GM21447 (cell line): Measurements from ENCODE around the gene ALG12.

Experiments
- ATAC-seq: cut with Tn5 transposase; IDR thresholded peaks from one replicate; pipeline ENCODE4 v1.9.1; 2021; ENCODE audit not compliant: unreplicated experiment

Gene ALG12

DNA sequence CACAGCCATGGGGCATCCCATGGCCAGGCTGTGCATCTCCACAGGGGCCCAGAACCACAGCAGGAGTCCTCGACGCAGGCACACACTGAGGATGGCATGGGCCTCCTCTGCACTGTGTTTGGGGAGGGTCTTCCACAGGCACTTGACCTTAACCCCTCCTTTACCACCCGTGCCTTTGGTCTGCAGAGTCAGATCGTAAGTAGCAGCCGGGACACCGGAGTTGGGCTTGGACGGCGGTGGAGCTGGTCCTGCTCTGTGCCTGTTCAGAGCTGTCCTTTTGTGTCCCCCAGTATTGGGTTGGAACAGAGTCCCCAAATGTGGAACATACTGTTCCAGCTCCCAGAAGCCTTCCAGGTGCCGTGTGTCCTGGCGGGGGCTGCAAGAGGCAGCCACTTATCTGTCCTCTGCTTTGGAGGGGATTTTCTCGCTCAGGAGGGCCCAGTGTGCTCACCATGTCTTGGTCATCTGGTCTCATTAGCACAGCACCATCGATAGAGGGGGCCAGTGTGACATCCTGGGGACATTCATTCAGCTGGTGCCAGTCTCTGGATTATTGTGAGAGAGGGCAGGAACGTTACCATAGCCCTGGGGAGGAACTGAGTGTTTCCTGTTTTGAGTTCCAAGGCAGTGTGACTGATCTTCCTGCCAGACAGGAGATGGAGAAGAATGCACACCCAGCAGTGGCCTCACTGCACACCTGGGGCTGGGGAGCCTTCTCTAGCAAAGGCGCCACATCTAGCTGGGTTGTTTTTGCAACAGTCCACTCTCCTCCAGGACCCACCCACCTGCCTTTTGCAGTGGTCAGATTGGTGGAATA lies 12.6 kb upstream of the ALG12 start:
- peak; percentile 49 for ATAC-seq

DNA sequence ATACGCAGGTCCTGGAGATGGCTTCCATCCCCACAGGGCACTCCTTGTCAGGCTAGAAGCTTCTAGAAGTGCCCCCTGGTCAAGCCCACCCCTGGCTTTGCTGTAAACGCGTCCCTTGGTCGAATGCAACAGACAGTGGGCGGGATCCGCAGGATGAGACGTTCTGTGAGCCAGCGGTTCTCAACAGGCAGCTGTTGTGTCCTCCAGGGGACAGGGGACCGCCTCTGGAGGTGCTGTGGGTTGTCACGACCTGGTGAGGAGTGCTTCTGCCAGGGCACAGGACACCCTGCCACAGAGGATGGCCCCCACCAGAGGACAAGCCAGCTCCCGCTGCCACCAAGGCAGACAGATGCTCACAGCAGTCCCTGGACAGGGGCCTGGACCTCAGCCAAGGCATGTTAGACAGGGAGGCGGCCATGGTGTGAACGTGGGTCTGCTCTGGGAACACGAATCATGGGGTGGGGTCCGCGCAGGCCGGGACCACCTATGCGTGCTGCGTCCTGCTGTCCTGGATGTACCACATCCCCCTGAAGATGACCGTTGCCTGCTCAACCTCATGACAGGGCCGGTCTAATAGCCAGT lies 11.8 kb upstream of the ALG12 start:
- ATAC-seq, result no peak

DNA sequence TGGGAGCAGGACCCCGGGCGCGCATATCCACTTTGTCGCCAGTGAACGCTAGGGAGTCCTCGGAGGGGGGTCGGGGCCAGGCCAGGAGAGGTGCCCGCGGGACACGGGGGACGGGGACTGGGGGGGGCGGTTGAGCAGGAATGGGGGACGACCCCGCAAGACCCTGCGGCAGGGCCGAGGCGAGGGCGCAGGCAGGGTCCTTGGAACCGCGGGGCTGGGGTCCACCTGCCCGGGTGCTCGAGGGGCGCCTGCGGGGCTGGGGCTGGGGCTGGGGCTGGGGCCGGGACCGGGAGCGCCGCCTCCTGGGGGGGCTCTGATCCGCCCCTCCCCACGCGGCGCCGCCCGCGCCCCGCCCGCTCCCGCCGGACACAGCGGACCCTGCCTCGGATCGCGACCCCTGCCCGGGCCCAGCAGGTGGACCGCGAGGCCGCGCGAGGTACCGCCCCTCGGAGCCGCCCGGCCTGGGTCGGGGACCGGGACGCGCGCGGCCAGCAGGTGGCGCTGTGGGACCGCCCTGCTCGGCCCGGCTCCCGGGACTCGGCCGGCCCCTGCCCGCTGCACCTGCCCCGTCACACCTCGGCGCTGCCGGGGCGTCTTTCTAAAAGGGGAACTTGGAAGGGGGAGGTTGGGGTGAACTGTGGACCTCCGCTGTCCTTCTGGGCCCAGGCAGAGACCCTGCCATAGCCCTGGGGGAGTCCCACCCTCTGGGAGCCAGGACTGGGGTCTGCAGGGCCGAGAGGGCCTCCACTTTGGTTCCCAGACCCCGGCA lies 11.2 kb upstream of the ALG12 start:
- ATAC-seq, result no peak

DNA sequence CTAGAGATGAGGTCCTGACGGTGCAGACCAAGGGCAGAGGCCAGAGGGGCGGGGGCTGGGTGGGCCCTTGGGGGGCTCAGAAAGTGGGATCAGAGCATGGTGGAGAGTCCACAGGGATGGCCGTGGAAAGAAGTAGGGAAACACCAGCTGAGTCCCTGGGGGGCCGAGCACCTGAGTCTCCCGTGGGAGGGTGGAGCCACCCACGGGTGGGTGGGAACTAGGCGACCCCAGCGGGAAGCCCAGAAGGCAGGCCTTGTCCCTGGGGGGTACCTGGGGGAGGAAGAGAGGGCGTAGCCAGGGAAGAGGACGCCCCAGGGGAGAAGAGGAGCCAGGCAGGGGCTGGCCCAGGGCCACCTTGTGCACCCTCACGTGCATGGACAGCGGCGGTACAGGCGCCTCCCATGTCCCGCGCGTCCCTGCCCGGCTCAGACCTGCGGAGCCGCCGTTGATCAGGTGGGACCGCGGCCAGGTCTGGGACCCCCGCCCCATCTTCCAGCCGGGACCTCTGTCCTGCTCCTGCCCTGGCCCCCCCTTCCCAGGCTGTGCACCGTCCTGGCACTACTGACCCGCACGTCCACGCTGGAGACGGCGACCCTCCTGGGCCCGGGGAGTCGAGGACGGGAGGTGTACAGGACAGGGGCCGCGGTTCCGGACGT lies 10.4 kb upstream of the ALG12 start:
- no peak for ATAC-seq

DNA sequence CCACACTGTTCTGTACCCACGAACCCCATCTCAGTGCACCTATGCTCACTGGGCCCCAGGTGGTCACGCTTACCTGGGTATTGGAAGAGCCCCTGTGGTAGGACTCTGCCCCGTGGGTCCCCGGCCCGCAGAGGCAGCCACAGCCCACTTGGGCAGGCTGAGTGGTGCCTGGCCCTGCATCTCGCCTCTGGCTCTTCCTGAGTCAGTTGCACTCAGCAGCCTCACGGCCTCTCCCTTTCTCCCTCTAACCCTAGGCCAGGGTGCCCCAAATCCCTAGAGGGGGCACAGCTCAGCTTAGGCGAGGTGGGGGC lies 9.9 kb upstream of the ALG12 start:
- ATAC-seq, result no peak

DNA sequence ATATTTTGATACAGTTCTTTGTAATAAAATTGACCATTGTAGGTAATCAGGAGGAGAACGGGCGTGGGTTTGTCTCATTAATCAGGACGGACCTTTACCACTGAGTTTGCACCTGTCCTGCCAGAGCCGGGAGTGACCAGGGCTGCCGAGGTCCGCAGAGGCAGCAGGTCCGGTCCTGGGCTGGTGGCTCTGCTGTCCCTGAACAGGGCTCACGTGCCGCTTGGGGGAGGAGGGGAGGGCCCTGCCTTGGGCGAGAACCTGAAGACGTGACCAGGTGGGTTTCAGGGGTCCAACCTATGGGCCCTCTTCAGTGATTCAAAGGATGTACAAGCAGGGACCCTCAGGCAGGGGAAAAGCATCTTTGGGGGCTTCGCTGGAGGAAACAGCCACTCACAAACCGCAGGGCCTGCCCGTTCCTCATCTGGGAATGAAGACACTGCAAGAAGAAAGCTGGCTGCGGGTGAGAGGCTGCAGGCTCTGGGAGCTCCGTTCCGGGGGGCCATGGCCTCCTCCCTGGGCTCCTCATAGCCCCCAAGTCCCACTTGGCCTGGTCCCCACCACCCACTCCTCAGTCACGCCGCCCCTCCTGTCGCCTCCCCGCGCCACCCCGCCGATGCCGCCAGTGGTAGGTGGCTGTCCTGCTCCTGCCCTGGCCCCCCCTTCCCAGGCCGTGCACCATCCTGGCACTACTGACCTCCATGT lies 9.4 kb upstream of the ALG12 start:
- no peak for ATAC-seq

DNA sequence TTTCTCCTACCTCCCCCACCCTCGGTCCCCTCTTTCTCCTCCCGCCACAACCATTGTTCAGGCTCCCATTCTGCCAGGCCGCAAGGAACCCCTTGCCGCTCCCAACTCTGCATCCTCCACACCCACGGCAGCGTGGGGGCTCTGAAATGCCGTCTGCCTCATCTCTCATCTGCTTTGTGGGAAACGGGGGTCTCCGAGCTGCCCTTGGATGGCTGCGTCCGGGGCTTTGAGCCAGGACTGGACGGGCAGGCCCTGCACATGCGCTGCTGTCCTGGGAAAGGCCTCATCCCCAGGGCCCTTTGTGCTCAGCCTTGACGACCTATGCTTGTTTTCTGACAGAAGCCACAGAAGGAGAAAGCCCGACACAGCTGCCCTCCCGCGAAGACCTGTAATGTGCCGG lies 8.7 kb upstream of the ALG12 start:
- no peak for ATAC-seq

DNA sequence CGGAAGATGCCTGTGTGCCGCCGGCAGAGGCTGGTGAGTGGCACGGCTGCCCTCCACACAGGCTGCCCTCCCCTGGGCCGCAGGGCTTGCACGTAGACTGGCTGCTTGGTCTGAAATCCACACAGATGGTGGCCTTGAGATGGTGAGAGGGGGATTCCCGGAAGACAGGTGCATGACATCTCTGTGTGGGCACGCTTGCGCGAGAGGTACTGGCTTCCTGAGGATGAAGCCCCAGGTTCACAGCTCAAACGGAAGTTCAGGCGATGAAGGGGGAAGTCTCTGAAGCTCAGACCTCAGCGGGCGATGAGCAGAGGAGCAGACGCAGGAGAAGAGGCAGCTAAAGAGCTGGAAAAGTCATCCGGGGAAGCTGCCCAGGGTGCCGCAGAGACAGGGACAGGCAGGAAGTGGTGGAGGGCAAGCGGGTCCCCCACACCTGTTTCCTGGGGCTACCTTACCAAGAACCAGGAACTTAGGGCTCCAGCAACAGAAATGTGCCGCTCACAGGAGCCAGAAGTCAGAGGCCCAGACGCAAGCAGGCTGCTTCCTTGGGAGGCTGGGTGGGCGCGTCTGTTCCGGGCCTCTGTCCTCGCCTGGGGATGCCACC lies 7.4 kb upstream of the ALG12 start:
- ATAC-seq, result peak; percentile 62

DNA sequence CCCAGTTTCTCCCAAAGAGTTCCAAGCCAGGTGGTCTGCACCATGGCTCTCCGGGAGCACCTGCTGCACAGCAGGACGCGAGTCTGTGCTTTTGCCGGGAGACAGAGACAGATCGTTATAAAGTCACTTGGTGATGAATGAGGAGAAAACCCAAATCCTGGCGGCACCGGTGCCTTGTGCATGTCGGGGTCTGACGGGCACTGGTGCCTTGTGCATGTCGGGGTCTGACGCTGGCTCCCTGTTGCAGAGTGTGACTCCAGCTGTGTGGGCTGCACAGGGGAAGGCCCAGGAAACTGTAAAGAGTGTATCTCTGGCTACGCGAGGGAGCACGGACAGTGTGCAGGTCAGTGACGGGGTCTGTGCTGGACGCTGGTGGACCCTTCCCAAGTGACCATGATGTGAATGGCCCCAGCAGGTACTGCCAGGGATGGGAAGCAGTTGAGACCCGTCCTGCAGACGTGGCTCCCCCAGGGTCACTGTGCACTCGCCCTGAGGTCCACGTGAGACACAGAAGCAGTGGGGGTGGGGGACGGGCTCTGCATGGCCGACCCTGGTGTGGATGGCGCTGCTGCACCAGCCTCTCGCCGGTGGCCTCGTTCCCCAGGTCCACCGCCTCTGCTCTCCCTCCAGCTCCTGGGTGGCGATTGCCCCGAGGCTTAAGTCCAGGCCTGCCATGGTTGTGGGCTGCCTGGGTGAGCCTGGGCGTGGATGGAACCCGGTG lies 6.0 kb upstream of the ALG12 start:
- ATAC-seq, result no peak

DNA sequence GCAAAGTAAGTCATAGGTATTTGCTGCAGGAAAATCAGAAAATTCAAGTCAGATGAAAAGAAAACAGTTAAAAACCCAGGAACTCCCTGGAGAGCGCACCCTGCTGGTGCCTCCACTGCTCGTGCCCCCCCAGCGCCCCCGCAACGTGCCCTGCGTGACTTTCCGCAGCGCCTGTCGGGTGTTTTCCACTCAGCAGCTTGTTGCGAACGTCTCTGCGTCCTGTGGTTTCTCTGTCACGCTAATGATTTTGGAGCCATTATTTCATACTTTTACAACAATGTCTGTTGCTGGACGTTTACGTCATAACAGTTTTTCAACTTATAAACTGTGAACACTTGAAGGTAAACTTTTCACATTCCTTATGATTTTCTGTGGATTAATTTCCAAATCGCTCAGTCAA lies 5.2 kb upstream of the ALG12 start:
- ATAC-seq, result no peak

DNA sequence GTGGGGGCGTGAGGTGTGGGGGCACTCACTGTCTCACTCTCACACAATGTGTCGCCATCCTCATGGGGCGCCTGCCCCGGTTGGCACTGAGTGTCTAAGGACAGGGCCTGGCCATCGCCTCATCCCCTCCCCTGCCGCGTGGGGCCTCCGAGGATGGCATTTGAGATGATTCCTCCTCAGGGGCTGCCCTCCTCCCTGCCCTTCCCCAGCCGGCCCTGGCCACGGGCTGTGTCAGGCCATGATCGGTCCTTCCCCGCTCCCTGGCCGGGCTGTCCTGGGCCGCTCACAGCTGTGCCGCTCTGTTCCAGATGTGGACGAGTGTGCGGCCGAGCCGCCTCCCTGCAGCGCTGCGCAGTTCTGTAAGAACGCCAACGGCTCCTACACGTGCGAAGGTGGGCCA lies 4.7 kb upstream of the ALG12 start:
- no peak for ATAC-seq

DNA sequence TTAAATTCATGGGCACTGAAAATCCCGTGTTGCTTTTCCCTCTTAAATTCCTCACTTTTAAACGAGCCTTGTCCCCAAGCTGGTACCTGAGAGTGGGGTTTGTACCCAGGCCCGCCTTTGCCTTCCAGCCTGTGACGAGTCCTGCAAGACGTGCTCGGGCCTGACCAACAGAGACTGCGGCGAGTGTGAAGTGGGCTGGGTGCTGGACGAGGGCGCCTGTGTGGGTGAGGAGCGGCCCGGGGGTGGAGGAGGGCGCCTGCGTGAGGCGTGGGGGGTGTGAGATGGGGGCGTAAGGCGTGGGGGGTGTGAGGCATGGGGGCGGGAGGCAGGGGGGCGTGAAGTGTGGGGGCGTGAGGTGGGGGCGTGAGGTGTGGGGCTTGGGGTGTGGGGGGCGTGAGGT lies 4.2 kb upstream of the ALG12 start:
- no peak for ATAC-seq

DNA sequence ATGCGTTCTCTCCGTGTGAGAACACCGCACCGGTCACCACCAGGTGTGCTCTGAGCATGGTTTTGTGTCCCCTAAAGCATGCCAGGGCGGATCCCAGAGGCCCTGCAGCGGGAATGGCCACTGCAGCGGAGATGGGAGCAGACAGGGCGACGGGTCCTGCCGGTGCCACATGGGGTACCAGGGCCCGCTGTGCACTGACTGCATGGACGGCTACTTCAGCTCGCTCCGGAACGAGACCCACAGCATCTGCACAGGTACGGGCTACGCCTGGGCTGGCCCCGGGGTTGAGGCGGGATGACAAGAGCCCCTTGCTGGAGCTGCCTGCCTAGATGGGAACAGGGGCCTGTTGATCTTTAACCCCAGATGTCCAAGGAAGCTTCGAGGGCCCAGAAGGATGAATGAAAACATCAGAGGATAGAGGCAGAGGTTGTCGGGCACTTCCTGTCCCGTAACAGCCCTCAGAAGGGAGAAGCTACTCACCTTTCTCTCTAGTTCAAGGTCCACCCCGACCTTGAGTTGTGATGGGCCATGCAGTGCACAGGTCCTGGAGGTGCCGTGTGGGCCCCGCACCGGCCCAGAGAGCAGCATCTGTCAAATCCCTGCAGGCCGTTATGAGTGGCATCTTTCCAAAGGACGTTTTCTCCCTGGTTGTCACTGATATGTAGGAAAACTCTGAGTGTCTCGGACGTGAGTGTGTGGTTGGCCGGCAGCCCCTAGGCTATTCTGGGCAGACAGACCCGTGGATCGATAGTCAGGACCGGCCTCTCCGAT lies 3.5 kb upstream of the ALG12 start:
- ATAC-seq, result no peak

DNA sequence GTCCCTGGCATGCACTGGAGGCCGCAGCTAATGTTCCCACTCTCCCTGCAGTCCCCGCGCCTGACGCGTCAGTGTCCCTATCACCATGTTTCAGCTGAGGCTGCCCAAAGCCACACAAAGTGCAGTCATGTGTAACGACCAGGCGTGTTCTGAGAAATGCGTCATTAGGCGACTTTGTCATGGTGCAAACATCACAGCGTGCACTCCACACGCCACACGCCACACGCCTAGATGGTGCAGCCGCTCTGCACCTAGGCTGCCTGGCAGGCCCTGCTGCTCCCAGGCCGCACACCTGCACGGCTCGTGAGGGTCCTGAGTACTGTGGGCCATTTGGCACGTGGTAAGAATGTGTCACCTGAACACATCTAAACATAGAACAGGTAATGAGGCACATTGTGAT lies 2.6 kb upstream of the ALG12 start:
- no peak for ATAC-seq

DNA sequence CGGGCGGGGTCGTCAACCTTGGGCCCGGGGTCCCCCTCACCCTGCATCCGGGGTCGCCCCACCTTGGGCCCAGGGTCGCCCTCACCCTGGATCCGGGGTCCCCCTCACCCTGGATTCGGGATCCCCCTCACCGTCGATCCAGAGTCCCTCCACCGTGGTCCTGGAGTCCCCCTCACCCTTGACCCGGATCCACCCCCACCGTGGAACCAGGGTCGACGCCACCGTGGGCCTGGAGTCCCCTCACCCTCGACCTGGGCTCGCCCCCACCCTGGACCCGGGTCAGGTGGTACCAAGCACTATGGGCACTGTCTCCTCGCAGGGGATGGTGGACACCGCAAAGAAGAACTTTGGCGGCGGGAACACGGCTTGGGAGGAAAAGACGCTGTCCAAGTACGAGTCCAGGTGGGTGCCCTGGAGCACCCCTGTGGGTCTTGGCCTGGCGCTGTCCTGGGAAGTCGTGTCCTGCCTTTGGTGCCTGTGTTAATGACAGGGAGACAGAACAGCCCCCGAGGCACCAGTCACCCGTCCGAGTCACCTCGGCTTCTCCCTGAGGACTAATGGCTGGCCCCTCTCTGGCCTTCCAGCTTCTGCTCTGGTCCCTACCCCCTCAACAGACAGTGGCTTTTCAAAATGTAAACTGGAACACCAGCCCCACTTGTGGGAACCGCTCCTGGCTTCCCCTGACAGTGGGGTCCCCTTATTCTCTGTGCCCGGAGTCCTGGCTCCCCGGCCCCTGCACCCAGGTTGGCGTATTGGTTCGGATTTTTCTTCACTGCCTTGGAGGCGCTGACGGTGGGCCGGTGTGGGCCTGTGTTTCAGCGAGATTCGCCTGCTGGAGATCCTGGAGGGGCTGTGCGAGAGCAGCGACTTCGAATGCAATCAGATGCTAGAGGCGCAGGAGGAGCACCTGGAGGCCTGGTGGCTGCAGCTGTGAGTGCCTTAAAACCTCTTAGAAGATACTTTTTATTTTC lies 958 bp upstream of the ALG12 start:
- ATAC-seq, result no peak

DNA sequence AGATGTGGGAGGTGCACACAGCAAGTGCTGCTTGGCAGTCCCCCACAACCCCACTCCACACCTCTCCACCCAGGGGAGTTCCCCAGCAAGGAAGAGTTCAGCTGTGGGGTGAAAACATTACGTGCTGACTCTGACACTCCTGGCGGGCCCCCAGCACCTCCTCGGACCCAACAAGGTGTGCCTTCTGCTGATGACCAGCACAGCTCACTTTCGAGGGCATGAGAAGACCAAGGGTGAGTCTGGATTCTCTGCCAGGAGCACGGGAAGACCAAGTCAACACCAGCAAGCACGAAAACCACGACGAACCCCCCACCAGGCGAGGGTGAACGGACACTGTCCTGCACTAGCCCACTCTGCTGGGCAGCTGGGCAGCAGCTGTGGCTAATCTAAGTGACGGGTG lies 1.4 kb downstream of the ALG12 start:
- ATAC-seq, result no peak

DNA sequence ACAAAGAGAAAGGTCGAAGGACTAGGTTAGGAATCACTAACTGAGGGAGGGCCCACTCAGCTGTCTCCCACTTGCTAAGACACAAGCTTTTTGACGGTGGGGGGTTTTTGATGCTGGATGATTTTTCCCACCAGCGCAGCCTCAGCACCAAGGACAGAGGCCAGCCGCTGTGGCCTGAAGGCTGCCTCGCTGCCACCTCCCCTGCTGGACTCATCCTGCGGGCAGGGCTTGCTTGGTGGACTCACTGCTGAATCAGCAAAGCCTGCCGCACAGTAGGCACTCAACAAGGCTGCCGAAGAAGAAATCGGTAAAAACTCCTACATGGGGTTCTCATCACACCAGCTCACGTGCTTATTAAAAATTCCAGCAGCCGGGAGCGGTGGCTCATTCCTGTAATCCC lies 2.6 kb downstream of the ALG12 start:
- ATAC-seq, result no peak

DNA sequence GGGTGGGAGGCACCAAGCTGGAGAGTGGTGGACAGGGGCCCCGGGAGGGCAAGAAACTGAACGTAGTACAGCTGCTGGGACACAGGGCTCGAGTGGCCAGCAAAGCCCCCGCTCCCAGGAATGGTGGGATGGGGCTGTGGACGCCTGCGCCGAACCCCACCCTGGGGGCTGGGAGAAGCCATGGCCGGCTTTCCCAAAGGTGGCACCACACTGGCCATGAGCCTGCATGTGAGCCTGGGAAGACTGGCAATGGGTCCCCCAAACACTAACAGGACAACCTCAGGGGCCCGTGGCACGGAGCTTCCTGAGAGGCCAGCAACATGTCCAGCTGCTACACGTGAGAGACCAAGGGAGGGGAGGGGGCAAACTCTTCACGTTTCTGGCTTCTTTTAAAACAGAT lies 4.0 kb downstream of the ALG12 start:
- ATAC-seq, result no peak
